ENCODE measurements around the gene COX20.

GRCh38 chr1:244860914-244861610 lies 25.6 kb downstream of the COX20 start:
- TF ChIP-seq, protein P1, sequence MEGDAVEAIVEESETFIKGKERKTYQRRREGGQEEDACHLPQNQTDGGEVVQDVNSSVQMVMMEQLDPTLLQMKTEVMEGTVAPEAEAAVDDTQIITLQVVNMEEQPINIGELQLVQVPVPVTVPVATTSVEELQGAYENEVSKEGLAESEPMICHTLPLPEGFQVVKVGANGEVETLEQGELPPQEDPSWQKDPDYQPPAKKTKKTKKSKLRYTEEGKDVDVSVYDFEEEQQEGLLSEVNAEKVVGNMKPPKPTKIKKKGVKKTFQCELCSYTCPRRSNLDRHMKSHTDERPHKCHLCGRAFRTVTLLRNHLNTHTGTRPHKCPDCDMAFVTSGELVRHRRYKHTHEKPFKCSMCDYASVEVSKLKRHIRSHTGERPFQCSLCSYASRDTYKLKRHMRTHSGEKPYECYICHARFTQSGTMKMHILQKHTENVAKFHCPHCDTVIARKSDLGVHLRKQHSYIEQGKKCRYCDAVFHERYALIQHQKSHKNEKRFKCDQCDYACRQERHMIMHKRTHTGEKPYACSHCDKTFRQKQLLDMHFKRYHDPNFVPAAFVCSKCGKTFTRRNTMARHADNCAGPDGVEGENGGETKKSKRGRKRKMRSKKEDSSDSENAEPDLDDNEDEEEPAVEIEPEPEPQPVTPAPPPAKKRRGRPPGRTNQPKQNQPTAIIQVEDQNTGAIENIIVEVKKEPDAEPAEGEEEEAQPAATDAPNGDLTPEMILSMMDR (IDR thresholded peaks at IDR 0.05; ENCODE audit: low read depth, low read length, poor library complexity, severe bottlenecking), result no peak
- no peak for TF ChIP-seq EZH2phosphoT487 (IDR thresholded peaks at IDR 0.05; ENCODE audit: borderline replicate concordance, low read length)
